Tibial artery (tissue), 4 donors: ENCODE data around the gene METRN.
"Not testable (repeated sequence)": the region's sequence is repeated elsewhere in the genome, so short reads cannot be mapped to it uniquely, and the experiment has no call there.

Experiments
- DNase-seq, 2 donors: peaks; one replicate each; pipeline ENCODE4 v3.0.0-alpha.2; 2019
- H3K27ac ChIP-seq, 2 donors: fragments of 200-600 bp; sonication (generic) in 1 of 2; 1 replicate in 1 of 2; 2 replicates in 1 of 2; pipeline ENCODE4 v1.5.1; 2018 to 2019; ENCODE audit warnings: mild to moderate bottlenecking in 1 of 2
- H3K27me3 ChIP-seq, 2 donors: fragments of 200-600 bp; sonication (generic) in 1 of 2; one replicate each; pipeline versions ENCODE4 v1.5.1 to v1.6.0; 2016 to 2019
- H3K36me3 ChIP-seq, 3 donors: fragments of 200-600 bp; sonication (generic) in 2 of 3; one replicate each; pipeline ENCODE4 v1.5.1; 2016 to 2019; ENCODE audit warnings: mild to moderate bottlenecking in 2 of 3
- H3K4me1 ChIP-seq, 4 donors: fragments of 200-600 bp; sonication (generic) in 2 of 4; 1 replicate in 3 of 4; 2 replicates in 1 of 4; pipeline ENCODE4 v1.5.1; 2016 to 2019
- H3K4me3 ChIP-seq, 2 donors: fragments of 200-600 bp; sonication (generic) in 1 of 2; 1 replicate in 1 of 2; 2 replicates in 1 of 2; pipeline ENCODE4 v1.5.1; 2018 to 2019; ENCODE audit warnings: mild to moderate bottlenecking in 2 of 2
- H3K9me3 ChIP-seq, 3 donors: fragments of 200-600 bp; sonication (generic) in 1 of 3; one replicate each; pipeline ENCODE4 v1.5.1; 2016 to 2019
- intact Hi-C: fragments of 100-400 bp; cut with DNase I; formaldehyde crosslinking; loops from one replicate; pipeline ENCODE4 v1.15.0; 2023; ENCODE audit warnings: low total_unique reads
- TF ChIP-seq, protein P1 (sequence below), 2 experiments: fragments of 200-600 bp in 1 of 2; fragments of 450-650 bp in 1 of 2; IDR thresholded peaks; one replicate each; pipeline ENCODE4 v1.5.1; 2017 to 2019; ENCODE audit warnings: antibody characterized with exemption in 2 of 2, mild to moderate bottlenecking in 1 of 2, moderate library complexity in 1 of 2

METRN gene

DNA sequence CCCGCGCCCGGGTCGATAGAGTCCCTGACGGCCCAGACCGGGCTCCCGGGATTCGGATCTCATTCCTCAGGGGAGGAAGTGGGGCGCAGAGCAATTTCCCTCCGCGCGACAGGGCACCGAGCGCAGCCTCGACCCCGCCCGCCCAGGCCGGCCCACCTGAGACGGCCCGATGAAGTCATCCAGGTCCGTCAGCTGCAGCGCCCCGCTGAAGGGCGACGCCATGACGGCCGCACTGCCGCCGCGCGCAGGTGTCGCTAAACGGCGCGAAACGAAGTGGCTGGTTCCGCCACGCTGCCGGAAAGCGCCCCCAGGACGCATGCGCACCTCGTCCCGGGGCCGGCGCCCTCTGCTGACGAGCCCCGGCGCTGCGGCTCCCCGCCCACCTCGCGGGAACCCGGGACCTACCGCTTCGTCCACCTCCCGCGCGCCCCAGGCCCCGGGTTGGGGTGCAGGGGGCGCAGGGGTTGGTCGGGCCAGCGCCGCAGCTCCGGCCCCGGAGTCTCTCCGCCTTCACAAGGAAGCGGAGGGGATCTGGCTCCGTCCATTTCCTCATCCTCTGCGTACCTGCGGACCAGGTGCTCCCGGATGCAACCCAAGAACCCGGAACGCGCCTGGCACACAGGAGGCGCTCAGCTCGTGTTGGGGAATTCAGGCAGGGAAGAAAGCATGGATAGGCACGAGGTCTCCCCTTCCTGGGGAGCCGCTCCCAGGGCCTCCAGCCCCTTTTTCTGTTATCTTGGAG, 26.0 kb downstream of the METRN start, which contains the start of gene CIAO3:
Gene CIAO3, minus strand, starts transcription at position 234 of the 742 bp plus-strand sequence. Its CDS starts 12 bp downstream, at position 222.
- peak; percentile 78 to 92 for DNase-seq
- H3K27me3 ChIP-seq, result peaks cover 0 to 22% of the 10 kb centered on the region in 2 donors
- intact Hi-C loops, result loop anchor here (2.0 kb wide), 1 partner anchor 26 kb away; the partner anchor contains the start of gene METRN

DNA sequence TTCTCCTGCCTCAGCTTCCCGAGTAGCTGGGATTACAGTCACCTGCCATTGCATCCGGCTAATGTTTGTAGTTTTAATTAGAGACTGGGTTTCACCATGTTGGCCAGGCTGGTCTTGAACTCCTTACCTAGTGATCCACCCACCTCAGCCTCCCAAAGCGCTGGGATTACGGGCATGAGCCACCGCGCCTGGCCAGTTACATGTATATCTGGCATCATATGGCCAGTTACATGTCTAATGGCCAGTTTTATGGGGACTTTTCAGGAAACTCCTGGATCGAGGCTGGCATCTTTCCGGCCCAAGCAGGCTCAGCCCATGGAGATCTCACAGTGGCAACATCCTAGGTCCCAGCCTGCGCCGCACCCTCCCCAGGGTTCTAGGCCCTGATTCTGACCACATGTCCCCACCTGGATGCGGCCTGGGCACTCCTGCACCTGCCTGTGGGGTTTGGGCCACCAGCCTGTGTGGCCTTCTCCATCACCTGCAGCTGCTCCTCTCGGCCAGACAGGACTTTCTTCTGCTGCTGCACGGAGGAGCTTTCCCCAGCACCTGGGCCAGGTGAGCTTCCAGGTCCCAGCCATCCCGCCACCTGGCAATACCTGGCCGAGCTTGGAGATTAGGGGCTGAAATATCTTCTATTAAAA, 27.2 kb downstream of the METRN start:
- peaks cover 4 to 20% (median 10%) of the 10 kb centered on the region in 3 donors for H3K36me3 ChIP-seq
- TF ChIP-seq, protein P1, sequence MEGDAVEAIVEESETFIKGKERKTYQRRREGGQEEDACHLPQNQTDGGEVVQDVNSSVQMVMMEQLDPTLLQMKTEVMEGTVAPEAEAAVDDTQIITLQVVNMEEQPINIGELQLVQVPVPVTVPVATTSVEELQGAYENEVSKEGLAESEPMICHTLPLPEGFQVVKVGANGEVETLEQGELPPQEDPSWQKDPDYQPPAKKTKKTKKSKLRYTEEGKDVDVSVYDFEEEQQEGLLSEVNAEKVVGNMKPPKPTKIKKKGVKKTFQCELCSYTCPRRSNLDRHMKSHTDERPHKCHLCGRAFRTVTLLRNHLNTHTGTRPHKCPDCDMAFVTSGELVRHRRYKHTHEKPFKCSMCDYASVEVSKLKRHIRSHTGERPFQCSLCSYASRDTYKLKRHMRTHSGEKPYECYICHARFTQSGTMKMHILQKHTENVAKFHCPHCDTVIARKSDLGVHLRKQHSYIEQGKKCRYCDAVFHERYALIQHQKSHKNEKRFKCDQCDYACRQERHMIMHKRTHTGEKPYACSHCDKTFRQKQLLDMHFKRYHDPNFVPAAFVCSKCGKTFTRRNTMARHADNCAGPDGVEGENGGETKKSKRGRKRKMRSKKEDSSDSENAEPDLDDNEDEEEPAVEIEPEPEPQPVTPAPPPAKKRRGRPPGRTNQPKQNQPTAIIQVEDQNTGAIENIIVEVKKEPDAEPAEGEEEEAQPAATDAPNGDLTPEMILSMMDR (IDR thresholded peaks at IDR 0.05), result no peak
- peaks cover 0 to 22% of the 10 kb centered on the region in 2 donors for H3K27me3 ChIP-seq
- no peak for DNase-seq
- H3K4me3 ChIP-seq, result no peak overlapping the region
- H3K27ac ChIP-seq, result no peak overlapping the region
- peaks cover 4 to 16% (median 16%) of the 10 kb centered on the region in 4 donors for H3K4me1 ChIP-seq
- intact Hi-C loops, result loop anchor here (2.0 kb wide), 1 partner anchor 27 kb away; the partner anchor contains the start of gene METRN
- no peaks in the 10 kb centered on the region for H3K9me3 ChIP-seq

More for the DNA sequence above, 26.0 kb downstream of the METRN start, which contains the start of gene CIAO3:
- peak within 1 kb of the TSS; percentile 71 to 88 for H3K4me3 ChIP-seq
- H3K4me1 ChIP-seq, result peaks cover 4 to 16% (median 16%) of the 10 kb centered on the region in 4 donors
- H3K36me3 ChIP-seq, result peaks cover 14 to 31% (median 21%) of the 10 kb centered on the region in 3 donors
- TF ChIP-seq, protein P1 (IDR thresholded peaks at IDR 0.05), result peak; percentile 93 to 95
- H3K9me3 ChIP-seq, result no peaks in the 10 kb centered on the region
- H3K27ac ChIP-seq, result peak within 1 kb of the TSS; percentile 65 to 69

DNA sequence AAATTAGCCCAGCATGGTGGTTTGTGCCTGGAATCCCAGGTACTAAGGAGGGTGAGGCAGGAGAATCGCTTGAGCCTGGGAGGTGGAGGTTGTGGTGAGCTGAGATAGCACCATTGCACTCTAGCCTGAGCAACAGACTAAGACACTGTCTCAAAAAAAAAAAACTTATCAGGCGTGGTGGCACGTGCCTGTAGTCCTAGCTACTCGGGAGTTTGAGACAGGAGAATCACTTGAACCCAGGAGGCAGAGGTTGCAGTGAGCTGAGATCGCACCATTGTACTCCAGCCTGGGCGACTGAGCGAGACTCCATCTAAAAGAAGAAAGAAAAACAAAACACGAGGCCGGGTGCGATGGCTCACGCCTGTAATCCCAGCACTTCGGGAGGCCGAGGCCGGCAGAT, 28.0 kb downstream of the METRN start:
- peaks cover 4 to 16% (median 16%) of the 10 kb centered on the region in 4 donors for H3K4me1 ChIP-seq
- H3K9me3 ChIP-seq, H3K4me3 ChIP-seq, intact Hi-C loops, DNase-seq, H3K27ac ChIP-seq: not testable (repeated sequence)
- H3K27me3 ChIP-seq, result peaks cover 0 to 22% of the 10 kb centered on the region in 2 donors
- peaks cover 0 to 12% (median 2%) of the 10 kb centered on the region in 3 donors for H3K36me3 ChIP-seq

DNA sequence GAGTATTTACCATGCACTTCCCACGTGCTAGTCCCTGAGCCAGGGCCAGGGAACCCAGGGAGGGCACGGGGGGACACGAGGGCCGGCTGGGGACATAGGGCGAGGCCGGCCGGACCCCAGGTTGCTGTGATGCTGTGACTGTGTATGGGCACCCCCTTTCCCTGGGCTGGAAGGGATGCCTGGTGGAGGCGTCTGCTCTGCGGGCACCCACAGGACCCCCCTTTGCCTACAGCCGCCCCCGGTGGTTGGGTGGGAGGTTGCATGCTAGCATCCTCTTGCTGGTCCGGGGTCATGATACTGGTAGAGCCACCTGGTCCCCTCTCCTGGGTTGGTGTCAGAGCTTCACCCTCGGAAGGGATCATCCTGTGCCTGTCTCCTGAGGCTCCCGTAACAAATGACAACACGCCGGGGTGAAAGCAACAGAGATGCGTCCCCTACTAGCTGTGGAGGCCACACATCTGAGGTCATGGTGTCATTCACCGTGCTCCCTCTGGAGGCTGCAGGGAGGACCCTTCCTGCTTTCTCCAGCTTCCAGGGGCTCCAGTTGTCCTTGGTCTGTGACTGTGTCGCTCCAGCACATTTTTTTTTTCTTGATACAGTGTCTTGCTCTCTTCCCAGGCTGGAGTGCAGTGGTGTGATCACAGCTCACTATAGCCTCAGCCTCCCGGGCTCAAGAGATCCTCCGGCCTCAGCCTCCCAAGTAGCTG, 29.0 kb downstream of the METRN start:
- TF ChIP-seq, protein P1 (IDR thresholded peaks at IDR 0.05), result no peak
- no peak for DNase-seq
- peaks cover 0 to 22% of the 10 kb centered on the region in 2 donors for H3K27me3 ChIP-seq
- no peak overlapping the region for H3K27ac ChIP-seq
- no peak overlapping the region for H3K4me3 ChIP-seq
- peaks cover 0 to 5% (median 0%) of the 10 kb centered on the region in 3 donors for H3K36me3 ChIP-seq
- intact Hi-C loops, result no loop called here
- peaks cover 4 to 16% (median 16%) of the 10 kb centered on the region in 4 donors for H3K4me1 ChIP-seq
- H3K9me3 ChIP-seq, result no peaks in the 10 kb centered on the region

DNA sequence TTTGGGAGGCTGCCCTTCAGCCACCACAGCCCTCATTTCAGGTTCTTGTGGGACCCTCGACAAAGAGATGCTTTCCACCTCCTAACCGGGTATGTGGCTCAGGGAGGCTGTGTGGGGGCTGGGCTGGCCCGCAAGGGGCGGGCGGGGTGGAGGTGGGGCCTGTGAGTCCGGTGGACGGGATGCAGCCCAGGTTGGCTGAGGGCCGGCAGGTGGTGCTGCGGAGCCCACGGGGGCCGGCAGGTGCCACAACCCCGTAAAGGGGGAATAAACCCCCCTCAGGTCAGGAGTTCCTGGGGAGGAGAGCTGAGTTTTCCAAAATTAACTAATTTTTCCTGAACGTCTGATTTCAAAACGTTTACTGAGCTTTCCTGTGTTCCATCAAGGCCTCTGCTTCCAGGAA, 30.8 kb downstream of the METRN start:
- Histone ChIP-seq H3K4me3 (no peak overlapping the region), H3K27ac (no peak overlapping the region), H3K27me3 (peaks cover 0 to 22% of the 10 kb centered on the region in 2 donors), H3K9me3 (no peaks in the 10 kb centered on the region), H3K4me1 (peaks cover 0 to 6% (median 5%) of the 10 kb centered on the region in 4 donors), H3K36me3 (no peaks in the 10 kb centered on the region)
- TF ChIP-seq, protein P1 (IDR thresholded peaks at IDR 0.05), result no peak
- no peak for DNase-seq
- intact Hi-C loops, result no loop called here
